Smooth muscle cell (in vitro differentiated cells): ENCODE results near the gene ZAR1. TPM values are rescaled to one million over a fixed set of nuclear protein-coding genes. Genes with fewer than 3 reads are reported as not detected.

Experiments used
- DNase-seq: peaks from one replicate; lab custom pipeline; 2025; ENCODE audit not compliant: unreplicated experiment; lab: John Stamatoyannopoulos, UW
- H2AFZ ChIP-seq: fragments of 200-600 bp; sonication (generic); 2 replicates; pipeline ENCODE4 v1.6.0; 2016; ENCODE audit warnings: antibody characterized with exemption, low read depth, mild to moderate bottlenecking
- H3F3A ChIP-seq: fragments of 200-600 bp; sonication (generic); 2 replicates; pipeline ENCODE4 v1.6.0; 2017; ENCODE audit warnings: antibody characterized with exemption, low read depth
- H3K27ac ChIP-seq: fragments of 200-600 bp; sonication (generic); 2 replicates; pipeline ENCODE4 v1.5.1; 2016; ENCODE audit warnings: low read depth, mild to moderate bottlenecking
- H3K27me3 ChIP-seq: fragments of 200-600 bp; sonication (generic); 2 replicates; pipeline ENCODE4 v1.6.1; 2016; ENCODE audit warnings: low read depth, mild to moderate bottlenecking
- H3K36me3 ChIP-seq: fragments of 200-600 bp; sonication (generic); 2 replicates; pipeline ENCODE4 v1.5.1; 2016; ENCODE audit warnings: low read depth
- H3K4me1 ChIP-seq: fragments of 200-600 bp; sonication (generic); 2 replicates; pipeline ENCODE4 v1.5.1; 2016; ENCODE audit warnings: low read depth
- H3K4me2 ChIP-seq: fragments of 200-600 bp; sonication (generic); 2 replicates; pipeline ENCODE4 v1.6.0; 2016; ENCODE audit warnings: mild to moderate bottlenecking
- H3K4me3 ChIP-seq: fragments of 200-600 bp; sonication (generic); 2 replicates; pipeline ENCODE4 v1.5.1; 2016; ENCODE audit warnings: mild to moderate bottlenecking
- H3K79me2 ChIP-seq: fragments of 200-600 bp; sonication (generic); 2 replicates; pipeline ENCODE4 v1.6.0; 2016; ENCODE audit warnings: low read depth, mild to moderate bottlenecking
- H3K9ac ChIP-seq: fragments of 200-600 bp; sonication (generic); 2 replicates; pipeline ENCODE4 v1.6.0; 2016; ENCODE audit warnings: low read depth
- H3K9me3 ChIP-seq: fragments of 200-600 bp; sonication (generic); replicated peaks from 2 replicates; pipeline ENCODE4 v1.5.1; 2016; ENCODE audit warnings: low read depth
- H4K20me1 ChIP-seq: fragments of 200-600 bp; sonication (generic); 2 replicates; pipeline ENCODE4 v1.6.0; 2016; ENCODE audit warnings: low read depth
- WGBS: methylation state at CpG from one replicate; pipeline ENCODE4 v1.1.7; 2016; ENCODE audit warnings: low lambda C conversion rate; 5-methylcytosine and 5-hydroxymethylcytosine counted together
- polyA plus RNA-seq: library from polyadenylated mRNA; unstranded; fragments of >200 nt; fragmentation: Nextera tagmentation; extraction: Ambion mirVana; gene quantifications from 2 replicates; pipeline ENCODE4 v1.2.1, GENCODE V29; 2016
- total RNA-seq: library from RNA; depleted of rRNA; stranded (reverse); fragments of >200 nt; gene quantifications from 2 replicates; pipeline ENCODE4 v1.2.3, GENCODE V29; 2014
- TF ChIP-seq, protein P1 (sequence below): fragments of 200-600 bp; sonication (generic); IDR thresholded peaks from 2 replicates; pipeline ENCODE4 v1.5.1; 2017; ENCODE audit warnings: borderline replicate concordance, mild to moderate bottlenecking, antibody characterized with exemption; ENCODE audit not compliant: insufficient read depth, poor library complexity, severe bottlenecking

The ZAR1 gene
- total and polyA plus RNA-seq, 2 experiments from 2014 or later, result not detected

DNA sequence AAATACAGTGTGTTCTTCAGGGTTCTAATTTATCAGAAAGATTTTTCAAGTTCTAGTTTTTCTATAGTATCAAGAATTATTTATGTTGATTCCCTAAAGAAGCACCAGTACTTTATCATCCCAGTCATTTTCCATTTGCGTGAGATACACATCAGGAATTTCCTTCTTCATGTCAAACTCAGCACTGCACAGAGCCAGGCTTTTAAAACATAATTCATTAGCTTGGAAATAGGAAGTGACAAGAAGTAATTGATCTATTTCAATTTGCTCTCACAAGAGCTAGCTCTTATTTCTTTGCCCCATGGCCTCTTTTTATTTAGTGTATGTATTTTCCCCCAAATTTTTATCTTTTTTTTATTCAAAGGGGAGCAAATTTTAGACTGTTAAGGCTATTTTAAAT lies 19.9 kb upstream of the ZAR1 start:
- no peaks in the 10 kb centered on the region for H3K9me3 ChIP-seq
- H3K27me3 ChIP-seq, result no peaks in the 10 kb centered on the region
- no peak overlapping the region for H3K4me3 ChIP-seq
- no peaks in the 10 kb centered on the region for H3K79me2 ChIP-seq
- H3K36me3 ChIP-seq, result no peaks in the 10 kb centered on the region
- H2AFZ ChIP-seq, result no peak overlapping the region
- 81% methylated on average over 1 of the region's 1 CpG for WGBS
- TF ChIP-seq, protein P1, sequence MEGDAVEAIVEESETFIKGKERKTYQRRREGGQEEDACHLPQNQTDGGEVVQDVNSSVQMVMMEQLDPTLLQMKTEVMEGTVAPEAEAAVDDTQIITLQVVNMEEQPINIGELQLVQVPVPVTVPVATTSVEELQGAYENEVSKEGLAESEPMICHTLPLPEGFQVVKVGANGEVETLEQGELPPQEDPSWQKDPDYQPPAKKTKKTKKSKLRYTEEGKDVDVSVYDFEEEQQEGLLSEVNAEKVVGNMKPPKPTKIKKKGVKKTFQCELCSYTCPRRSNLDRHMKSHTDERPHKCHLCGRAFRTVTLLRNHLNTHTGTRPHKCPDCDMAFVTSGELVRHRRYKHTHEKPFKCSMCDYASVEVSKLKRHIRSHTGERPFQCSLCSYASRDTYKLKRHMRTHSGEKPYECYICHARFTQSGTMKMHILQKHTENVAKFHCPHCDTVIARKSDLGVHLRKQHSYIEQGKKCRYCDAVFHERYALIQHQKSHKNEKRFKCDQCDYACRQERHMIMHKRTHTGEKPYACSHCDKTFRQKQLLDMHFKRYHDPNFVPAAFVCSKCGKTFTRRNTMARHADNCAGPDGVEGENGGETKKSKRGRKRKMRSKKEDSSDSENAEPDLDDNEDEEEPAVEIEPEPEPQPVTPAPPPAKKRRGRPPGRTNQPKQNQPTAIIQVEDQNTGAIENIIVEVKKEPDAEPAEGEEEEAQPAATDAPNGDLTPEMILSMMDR, result no peak
- no peak overlapping the region for H3K4me2 ChIP-seq
- H3K9ac ChIP-seq, result no peak overlapping the region
- no peak overlapping the region for H3K27ac ChIP-seq
- no peaks in the 10 kb centered on the region for H3F3A ChIP-seq
- DNase-seq, result no peak
- H3K4me1 ChIP-seq, result no peaks in the 10 kb centered on the region
- no peaks in the 10 kb centered on the region for H4K20me1 ChIP-seq

DNA sequence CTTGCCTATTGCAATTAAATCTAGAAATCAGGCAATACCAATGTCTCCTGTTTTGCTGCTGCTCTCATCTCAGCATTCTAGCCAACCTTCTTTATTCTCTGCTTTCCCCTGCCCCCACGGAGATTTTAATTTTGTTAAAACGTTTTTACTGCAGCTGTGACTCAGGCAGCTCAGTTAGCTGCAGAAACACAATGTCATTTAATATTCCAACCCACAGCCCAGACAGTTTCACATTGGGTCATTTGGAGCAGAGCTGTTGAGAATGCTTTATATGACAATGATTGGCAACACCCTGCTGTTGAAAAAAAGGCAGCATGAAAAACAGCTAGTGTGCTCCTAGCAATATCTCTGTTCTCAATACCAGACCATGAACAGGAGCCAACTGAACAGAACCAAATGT lies 19.5 kb upstream of the ZAR1 start:
- no peak overlapping the region for H3K9ac ChIP-seq
- H3F3A ChIP-seq, result no peaks in the 10 kb centered on the region
- no peak overlapping the region for H3K4me3 ChIP-seq
- H3K79me2 ChIP-seq, result no peaks in the 10 kb centered on the region
- H2AFZ ChIP-seq, result no peak overlapping the region
- no peaks in the 10 kb centered on the region for H3K4me1 ChIP-seq
- no peaks in the 10 kb centered on the region for H3K36me3 ChIP-seq
- WGBS, result 25% methylated on average over 2 of the region's 2 CpGs
- no peaks in the 10 kb centered on the region for H3K27me3 ChIP-seq
- TF ChIP-seq, protein P1, result no peak
- no peaks in the 10 kb centered on the region for H4K20me1 ChIP-seq
- H3K9me3 ChIP-seq, result no peaks in the 10 kb centered on the region
- DNase-seq, result no peak
- no peak overlapping the region for H3K27ac ChIP-seq
- no peak overlapping the region for H3K4me2 ChIP-seq

DNA sequence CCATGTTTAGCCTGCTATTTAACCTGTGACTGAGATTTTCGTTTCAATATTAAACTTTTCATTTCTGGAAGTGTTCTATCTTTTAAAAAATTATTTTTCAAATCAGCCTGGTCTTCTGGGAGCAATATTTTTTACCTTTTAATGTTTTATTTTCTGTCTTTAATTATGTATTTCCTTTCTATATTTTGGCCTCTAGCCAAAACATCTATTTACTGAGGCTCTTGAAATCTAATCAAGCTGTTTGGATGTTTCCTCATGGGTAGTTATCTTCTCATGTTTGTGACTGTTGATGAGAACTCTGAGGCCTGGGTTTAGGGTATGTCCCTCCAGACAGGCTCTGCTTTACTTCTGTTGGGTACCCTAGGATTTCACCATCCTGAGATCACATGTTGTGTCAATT lies 17.3 kb upstream of the ZAR1 start:
- TF ChIP-seq, protein P1, result no peak
- Histone ChIP-seq H3K4me2 (no peak overlapping the region), H3K27me3 (no peaks in the 10 kb centered on the region), H3K4me3 (no peak overlapping the region), H4K20me1 (no peaks in the 10 kb centered on the region), H3K9ac (no peak overlapping the region), H3K4me1 (no peaks in the 10 kb centered on the region), H3K27ac (no peak overlapping the region), H3F3A (no peaks in the 10 kb centered on the region), H3K79me2 (no peaks in the 10 kb centered on the region), H3K36me3 (no peaks in the 10 kb centered on the region), H2AFZ (no peak overlapping the region), H3K9me3 (no peaks in the 10 kb centered on the region)
- no peak for DNase-seq
- WGBS, result 89% methylated on average over 1 of the region's 1 CpG

DNA sequence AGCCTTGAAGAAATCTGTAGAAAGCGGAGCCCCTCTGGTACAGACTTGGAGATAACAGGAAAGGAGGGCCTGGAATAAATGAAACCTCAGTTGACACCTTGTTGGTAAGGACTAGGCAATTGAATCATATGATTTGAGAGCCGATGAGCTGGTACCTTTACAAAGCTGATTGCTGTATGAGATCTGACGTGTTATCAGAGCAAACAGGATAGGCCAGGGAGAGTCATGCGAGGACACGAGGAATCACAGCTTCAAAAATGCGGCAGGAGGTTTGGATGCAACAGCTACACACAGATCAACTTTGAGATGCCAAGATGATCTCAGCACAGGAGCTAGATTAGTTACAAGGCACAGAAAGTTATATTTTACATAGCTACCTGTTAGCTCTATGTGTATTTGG lies 14.3 kb upstream of the ZAR1 start:
- Histone ChIP-seq H3K9me3 (no peaks in the 10 kb centered on the region), H3K27me3 (peaks cover 21% of the 10 kb centered on the region), H3K36me3 (no peaks in the 10 kb centered on the region), H3K79me2 (no peaks in the 10 kb centered on the region), H3K4me3 (no peak overlapping the region), H3K4me1 (no peaks in the 10 kb centered on the region), H2AFZ (no peak overlapping the region), H3F3A (no peaks in the 10 kb centered on the region), H3K9ac (no peak overlapping the region), H3K4me2 (no peak overlapping the region), H3K27ac (no peak overlapping the region), H4K20me1 (no peaks in the 10 kb centered on the region)
- DNase-seq, result no peak
- TF ChIP-seq, protein P1, result no peak
- 94% methylated on average over 6 of the region's 6 CpGs for WGBS
